GM21576 (cell line): Measurements from ENCODE around the gene SLC41A1.
A peak's percentile ranks its signal among the peaks of the same experiment; 100 is the strongest.

Experiments used
- ATAC-seq: cut with Tn5 transposase; IDR thresholded peaks from one replicate; pipeline ENCODE4 v1.9.1; 2021; ENCODE audit warnings: mild to moderate bottlenecking, moderate library complexity; ENCODE audit not compliant: unreplicated experiment

SLC41A1 gene

DNA sequence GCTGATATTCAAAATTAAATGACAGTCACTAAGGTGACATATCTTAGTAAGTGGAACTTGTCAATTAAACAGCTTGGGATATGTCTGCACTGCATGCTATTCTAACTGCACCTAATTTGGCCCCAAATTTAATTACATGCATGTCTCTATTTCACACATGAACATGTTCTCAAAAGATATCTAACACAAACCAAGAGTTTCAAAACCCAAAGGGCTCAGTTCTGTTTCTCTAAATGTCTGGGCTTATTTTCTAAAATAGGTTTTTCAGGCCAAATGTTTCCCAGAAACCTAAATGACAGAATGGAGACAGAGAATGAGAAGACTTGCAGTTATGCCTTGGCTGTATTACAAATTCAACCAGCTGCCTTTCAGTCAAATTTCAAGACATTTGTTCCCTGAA, 49.0 kb downstream of the SLC41A1 start:
- no peak for ATAC-seq

DNA sequence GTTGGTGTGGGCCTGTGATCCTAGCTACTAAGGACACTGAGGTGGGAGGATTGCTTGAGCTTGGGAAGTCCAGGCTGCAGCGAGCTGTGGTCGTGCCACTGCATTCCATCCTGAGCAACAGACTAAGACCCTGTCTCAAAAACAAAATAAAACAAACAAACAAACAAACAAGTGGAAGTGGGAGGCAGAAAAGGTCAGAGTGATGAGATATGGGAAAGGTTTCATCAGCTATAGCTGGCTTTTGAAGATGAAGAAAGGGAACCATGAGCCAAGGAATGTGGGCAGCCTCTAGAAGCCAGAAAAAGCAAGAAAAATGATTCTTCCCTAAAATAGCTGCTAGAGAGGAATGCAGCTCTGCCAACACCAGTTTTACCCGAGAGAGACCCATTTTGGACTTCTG, 52.4 kb downstream of the SLC41A1 start:
- ATAC-seq, result no peak

DNA sequence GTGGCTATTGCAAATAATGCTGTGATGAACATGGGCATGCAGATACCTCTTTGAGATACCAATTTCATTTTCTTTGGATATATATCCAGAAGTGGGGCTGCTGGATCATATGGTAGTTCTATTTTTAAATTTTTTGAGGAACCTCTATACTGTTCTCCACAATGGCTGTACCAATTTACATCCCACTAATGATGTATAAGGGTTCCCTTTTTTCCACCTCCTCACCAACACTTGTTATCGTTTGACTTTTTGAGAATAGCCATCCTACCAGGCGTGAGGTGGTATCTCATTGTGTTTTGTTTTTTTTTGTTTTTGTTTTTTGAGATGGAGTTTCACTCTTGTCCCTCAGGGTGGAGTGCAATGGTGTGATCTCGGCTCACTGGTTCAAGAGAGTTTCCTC, 56.4 kb downstream of the SLC41A1 start:
- ATAC-seq, result no peak

DNA sequence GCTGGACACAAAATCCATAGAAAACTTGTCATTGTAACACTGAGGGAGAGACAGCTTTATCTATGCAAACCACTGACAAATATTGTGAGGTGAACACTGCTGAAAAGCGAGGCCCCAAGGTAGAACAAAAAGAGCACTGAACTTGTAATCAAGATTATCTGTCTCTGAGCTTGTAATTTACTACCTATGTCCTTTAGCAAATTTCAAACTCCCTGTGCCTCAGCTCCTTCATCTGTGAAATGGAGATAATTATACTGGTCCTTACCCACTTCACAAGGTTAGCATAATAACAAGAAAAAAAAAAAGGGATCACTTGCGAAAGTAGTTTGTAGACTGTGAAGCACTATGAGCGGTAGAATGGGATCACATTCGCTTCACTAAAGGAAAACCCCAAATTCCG, 58.1 kb downstream of the SLC41A1 start:
- no peak for ATAC-seq

DNA sequence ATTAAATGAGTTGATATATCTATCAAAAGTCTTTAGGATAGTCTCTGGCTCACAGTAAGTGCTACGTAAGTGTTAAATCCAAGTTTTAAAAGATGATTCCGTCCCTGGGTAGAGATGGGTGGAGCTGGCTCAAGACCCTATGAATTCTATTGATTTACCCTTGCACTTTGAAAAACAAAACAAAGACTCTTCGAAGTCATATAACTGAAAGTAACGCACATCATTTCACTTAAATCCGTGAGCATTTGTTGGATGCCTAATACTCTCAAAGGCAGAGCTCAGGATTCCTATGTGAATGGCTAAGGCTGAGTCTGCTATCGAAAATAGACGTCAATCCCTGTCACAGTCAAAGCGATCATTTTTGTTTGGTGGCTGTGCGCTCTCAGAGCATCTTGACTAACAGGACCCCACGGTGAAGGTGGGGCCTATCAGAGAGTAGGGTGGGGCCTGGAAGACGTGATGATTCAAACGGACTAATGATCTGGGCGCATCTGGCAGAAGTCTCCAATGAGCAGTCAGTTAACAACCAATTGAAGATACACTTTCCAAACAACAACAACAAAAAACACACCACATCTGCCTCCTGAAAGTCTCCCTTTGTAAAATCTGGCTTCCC, 61.9 kb downstream of the SLC41A1 start:
- no peak for ATAC-seq

DNA sequence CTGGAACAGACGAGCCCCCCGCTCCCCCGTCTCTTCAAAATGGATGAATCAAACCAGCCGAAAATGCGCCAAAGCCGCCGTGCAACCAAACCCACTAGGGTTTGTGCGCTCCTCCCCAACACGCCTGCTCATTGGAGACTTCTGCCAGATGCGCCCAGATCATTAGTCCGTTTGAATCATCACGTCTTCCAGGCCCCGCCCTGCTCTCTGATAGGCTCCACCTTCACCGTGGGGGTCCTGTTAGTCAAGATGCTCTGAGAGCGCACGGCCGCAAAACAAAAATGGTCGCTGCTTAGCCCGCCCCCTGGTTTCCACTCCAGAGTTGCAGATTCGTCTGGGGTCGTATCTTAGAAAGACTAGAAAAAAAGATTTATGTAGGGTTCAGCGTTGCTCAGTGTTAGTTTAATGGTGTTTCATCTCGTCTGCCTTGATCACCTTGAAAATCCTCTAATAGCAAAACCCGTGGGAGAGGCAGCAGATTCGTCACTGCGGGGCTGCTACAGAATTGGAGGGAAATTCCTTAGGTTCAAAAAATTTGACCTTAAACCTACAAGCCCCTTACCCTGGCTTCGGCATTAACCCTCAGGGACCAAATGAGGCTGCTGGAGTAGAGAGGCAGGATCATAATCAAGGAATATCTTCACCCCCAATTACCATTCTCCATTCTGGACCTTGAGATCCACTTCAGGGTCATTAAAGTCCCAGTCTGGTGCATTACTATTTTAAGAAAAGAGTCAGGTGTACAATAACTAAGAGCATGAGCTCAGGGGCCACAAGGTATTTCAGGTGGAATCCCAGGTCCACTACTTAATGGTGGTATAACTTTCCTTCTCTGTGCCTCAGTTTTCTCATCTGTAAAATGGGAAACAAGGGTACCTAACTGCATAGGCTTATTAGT, 62.6 kb downstream of the SLC41A1 start, which contains the start of gene NUCKS1:
TSS of gene NUCKS1 (minus strand) at position 45 of the 898 bp plus-strand sequence. CDS start 209 bp downstream, outside the sequence.
- peak; percentile 73 for ATAC-seq

DNA sequence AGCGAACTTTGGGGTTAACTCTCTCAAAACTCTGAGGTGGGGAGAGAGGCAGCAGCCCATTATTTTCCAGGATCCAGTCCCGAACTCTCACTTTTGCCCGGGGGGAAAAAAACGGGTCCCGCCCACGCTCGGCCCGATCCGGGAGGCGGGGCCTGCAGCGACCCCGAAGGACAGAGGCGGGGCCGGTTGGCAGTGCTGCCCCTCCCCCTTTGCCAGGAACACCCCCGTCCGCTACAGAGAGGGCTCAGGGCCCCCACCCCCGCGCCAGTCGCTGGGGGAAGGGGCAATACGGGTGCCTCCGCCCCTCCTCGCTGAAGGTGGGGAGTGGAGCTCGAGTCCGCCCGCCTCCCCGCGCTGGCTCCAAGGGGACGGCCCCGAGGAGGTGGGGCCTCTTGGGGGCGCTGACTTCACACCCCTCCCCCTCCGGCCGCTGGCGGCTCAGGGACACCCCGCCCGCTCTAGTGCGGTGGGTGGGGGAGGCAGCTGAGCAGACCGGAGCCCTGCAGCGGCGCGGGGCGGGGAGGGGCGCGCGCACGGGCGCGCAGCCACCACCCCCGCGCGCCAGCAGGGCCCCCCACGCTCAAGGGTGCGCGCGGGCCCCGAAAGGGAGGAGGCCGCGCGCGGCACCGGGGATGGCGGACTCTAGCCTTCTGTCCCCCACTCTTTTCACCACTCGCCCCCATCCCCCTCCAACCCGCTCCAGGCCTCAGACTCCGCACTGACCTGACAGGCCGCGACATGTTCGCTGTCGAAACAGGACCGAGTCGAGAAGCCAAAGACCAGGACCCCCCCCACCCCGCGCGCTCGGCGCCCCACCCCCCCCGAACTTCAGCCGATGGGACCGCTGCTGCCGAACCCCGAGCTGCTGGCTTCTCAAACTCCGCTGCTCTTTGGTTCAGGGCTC, 63.5 kb downstream of the SLC41A1 start:
- peak; percentile 79 for ATAC-seq

DNA sequence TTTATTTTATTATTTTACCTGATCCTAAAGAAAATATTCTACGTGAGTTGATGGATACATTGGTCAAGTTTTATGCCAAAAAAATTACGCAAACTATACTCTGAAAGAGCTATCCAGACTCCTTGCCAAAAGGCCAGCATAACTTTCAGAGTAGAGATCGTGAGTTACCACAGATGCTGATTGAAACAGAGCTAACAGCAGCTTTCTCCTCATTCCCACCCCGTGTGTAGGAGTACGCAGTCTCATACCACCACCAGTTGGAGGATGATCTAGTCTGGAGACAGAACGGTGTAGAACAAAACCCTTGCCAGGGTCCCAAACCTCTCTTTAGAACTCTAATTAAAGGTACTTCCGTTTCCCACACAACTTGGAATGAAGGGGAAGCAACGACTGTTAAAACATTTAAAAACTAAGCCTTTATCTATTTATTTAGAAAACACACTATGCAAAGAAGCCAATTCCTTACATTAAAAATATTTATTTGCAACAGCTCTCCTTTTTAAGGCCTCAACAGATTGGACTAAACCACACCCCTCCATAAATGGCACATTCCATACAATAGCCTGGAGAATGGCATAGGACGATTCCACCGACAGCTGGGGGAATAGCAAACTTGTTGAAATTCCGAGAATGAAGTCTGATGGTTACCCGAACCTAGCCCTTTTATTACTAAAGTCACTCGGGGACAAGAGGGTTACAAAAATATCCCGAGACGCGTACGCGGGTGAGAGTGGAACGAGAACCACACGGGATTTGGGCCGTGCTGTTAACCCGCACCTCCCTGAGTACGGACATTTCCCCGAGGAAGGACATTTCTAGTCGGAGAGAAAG, 64.4 kb downstream of the SLC41A1 start:
- ATAC-seq, result peak; percentile 15

DNA sequence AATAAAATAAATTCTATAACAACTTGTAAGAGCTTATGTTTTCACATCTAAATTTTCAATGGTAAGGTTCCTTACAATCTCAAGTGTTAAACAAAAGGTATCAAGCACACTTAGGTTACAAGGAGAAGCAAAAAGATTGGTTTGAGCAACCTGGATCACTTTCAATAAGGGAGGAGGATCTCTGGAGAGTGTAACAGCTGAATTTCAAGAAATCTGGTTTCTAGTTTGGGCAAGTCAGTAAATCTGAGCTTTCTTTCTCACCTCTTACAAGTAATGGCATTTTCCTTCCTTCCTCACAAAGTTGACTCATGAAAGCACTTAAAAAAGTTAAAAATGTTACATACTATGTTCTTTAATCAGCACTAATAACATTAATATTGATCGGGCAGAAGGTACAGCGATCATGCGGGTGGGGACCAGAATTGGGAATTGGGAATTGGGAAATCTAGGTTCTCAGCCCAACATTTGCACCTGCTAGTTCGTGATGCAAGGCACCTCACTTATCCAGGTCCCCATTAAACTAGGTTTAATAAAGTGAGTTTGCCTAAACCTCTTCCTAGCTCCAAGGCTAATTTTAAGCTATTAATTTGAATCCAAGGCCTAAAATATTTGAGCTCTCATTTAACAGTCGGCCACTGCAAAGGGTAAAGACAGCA, 66.1 kb downstream of the SLC41A1 start:
- no peak for ATAC-seq

DNA sequence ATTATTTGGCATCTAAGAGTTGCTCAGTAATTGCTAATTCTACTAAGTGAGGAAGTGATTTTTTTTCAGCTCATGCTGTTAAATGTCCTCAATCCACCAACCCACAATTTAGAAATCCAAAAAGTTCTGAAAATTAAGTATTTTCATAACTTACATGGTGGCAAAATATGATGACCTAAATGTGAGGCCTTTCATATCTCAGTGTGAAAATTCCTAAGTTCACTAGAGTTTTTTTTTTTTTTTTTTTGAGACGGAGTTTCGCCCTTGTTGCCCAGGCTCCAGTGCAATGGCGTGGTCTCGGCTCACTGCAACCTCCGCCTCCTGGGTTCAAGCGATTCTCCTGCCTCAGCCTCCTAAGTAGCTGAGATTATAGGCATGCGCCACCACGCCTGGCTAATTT, 68.6 kb downstream of the SLC41A1 start:
- ATAC-seq, result no peak

DNA sequence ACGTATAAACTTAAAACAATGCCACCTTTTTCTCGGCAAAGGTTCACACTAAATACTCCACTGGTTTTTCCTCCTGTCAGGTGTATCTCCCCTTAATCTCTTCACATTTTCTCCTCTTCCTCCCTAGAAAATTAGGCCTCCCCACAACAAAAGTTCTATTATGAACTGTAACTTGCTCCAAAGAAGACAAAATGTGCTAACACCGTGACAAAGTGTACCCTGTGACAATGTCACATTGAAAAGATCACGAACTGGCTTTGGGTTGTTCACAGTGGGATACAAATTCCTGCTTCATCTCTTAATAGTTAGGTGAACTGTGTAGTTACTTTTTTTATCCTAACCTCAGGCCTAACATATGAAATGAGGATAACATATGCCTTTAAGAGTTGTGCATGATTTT, 69.0 kb downstream of the SLC41A1 start:
- ATAC-seq, result no peak

DNA sequence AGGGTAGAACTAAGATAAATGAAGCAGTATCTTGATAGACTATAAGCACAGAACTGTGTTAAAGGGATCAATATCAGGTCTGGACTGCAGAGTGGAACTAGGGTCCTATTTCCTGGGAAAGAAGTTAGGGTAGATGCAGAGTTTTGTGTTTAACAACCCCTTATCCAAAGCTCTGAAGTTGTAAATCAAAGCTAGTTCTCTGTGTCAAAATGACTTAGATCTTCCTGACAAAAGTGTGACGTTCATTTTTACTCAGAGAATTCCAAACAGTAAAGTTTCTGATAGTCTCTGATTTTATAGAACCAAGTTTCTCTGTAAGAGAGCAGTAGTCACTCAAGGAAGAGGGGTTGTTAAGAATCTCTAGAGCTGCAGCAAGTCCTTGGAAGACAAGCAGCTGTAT, 71.3 kb downstream of the SLC41A1 start:
- ATAC-seq, result no peak

DNA sequence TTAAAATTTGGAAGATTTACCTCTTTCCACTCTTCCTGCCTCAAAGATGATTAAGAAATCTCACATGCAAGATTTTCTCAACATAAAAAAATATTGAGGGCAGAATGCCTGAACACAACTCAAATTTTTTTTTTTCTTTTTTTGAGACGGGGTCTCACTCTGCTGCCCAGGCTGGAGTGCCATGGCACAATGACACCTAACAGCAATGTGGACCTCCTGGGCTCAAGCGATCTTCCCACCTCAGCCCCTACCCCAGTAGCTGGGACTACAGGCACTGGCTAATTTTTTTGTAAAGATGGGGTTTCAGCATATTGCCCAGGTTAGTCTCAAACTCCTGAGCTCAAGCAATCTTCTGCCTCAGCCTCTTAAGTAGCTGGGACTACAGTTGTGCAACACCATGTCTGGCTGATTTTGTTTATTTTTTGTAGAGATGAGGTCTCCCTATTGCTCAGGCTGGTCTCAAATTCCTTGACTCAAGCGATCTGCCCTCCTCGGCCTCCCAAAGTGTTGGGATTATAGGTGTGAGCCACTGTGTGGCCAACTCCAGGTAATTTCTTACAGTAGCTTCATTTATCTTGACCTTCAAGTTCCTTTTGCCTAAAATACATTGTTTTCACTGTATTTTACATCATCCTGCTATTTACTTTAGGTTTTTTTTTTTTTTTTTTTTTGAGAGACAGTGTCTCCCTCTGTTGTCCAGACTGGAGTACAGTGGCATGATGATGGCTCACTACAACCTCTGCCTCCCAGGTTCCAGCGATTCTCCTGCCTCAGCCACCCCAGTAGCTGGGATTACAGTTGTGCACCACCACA, 73.4 kb downstream of the SLC41A1 start:
- ATAC-seq, result no peak
